ENCODE measurements around the gene AP3M1.
A peak's percentile ranks its signal among the peaks of the same experiment; 100 is the strongest.
"Not testable (repeated sequence)": the region's sequence is repeated elsewhere in the genome, so short reads cannot be mapped to it uniquely, and the experiment has no call there.

The AP3M1 gene

GRCh38 chr10:74156919-74157289, 6.3 kb upstream of the AP3M1 start:
- Histone ChIP-seq H3K4me3 (no peak overlapping the region), H3K27ac (no peak overlapping the region), H3K27me3 (no peaks in the 10 kb centered on the region), H3K36me3 (peaks cover 0 to 3% (median 0%) of the 10 kb centered on the region in 3 donors), H3K4me1 (peaks cover 0 to 23% (median 19%) of the 10 kb centered on the region in 4 donors), H3K9me3 (no peaks in the 10 kb centered on the region)
- intact Hi-C loops (cut with DNase I; ENCODE audit: low total_unique reads): no loop called here
- TF ChIP-seq CTCF (IDR thresholded peaks at IDR 0.05): no peak
- DNase-seq: no peak

GRCh38 chr10:74153676-74154075, 3.0 kb upstream of the AP3M1 start:
- TF ChIP-seq CTCF (IDR thresholded peaks at IDR 0.05): no peak
- Histone ChIP-seq H3K36me3 (no peaks in the 10 kb centered on the region), H3K4me1 (peaks cover 0 to 39% (median 32%) of the 10 kb centered on the region in 4 donors), H3K4me3 (no peak overlapping the region), H3K27ac (no peak overlapping the region), H3K27me3 (no peaks in the 10 kb centered on the region), H3K9me3 (no peaks in the 10 kb centered on the region)
- no peak for DNase-seq
- intact Hi-C loops (cut with DNase I; ENCODE audit: low total_unique reads): no loop called here

GRCh38 chr10:74153123-74153522, 2.5 kb upstream of the AP3M1 start:
- no peak for DNase-seq
- peaks cover 0 to 42% (median 32%) of the 10 kb centered on the region in 4 donors for H3K4me1 ChIP-seq
- H3K4me3 ChIP-seq: no peak overlapping the region
- no peaks in the 10 kb centered on the region for H3K9me3 ChIP-seq
- intact Hi-C loops (cut with DNase I; ENCODE audit: low total_unique reads): no loop called here
- no peaks in the 10 kb centered on the region for H3K27me3 ChIP-seq
- no peak overlapping the region for H3K27ac ChIP-seq
- no peaks in the 10 kb centered on the region for H3K36me3 ChIP-seq
- peak; percentile 32 to 47 for TF ChIP-seq CTCF (IDR thresholded peaks at IDR 0.05)

GRCh38 chr10:74151879-74152722, 1.5 kb upstream of the AP3M1 start:
- no peak for TF ChIP-seq CTCF (IDR thresholded peaks at IDR 0.05)
- Histone ChIP-seq H3K27me3 (no peaks in the 10 kb centered on the region), H3K4me1 (peaks cover 0 to 42% (median 32%) of the 10 kb centered on the region in 4 donors), H3K4me3 (peak overlapping the region; percentile 81 to 93), H3K27ac (peak overlapping the region; percentile 84 to 86), H3K9me3 (no peaks in the 10 kb centered on the region), H3K36me3 (peaks cover 0 to 4% (median under 1%) of the 10 kb centered on the region in 3 donors)
- intact Hi-C loops (cut with DNase I; ENCODE audit: low total_unique reads): no loop called here
- DNase-seq: no peak

- peak; percentile 100 for DNase-seq
- peak within 1 kb of the TSS; percentile 81 to 93 for H3K4me3 ChIP-seq
- H3K4me1 ChIP-seq: peaks cover 0 to 46% (median 32%) of the 10 kb centered on the region in 4 donors
- H3K36me3 ChIP-seq: peaks cover 0 to 10% (median 5%) of the 10 kb centered on the region in 3 donors
- intact Hi-C loops (cut with DNase I; ENCODE audit: low total_unique reads): no loop called here
- TF ChIP-seq CTCF (IDR thresholded peaks at IDR 0.05): peak in 1 of 2 experiments; percentile 18
- H3K27me3 ChIP-seq: no peaks in the 10 kb centered on the region
- H3K27ac ChIP-seq: peak within 1 kb of the TSS; percentile 84 to 86
- no peaks in the 10 kb centered on the region for H3K9me3 ChIP-seq
Measured at GRCh38 chr10:74150990-74151878, 606 bp upstream of the AP3M1 start, which contains the start of gene ADK. ADK (plus strand) TSS chr10:74151221; CDS start chr10:74151279, 58 bp downstream.

- Histone ChIP-seq H3K4me1 (peaks cover 0 to 47% (median 27%) of the 10 kb centered on the region in 4 donors), H3K36me3 (peaks cover 0 to 10% (median 5%) of the 10 kb centered on the region in 3 donors)
- intact Hi-C loops (cut with DNase I; ENCODE audit: low total_unique reads); H3K27ac ChIP-seq; H3K27me3 ChIP-seq; DNase-seq; H3K9me3 ChIP-seq; H3K4me3 ChIP-seq: not testable (repeated sequence)
Measured at GRCh38 chr10:74146980-74147379, 3.6 kb downstream of the AP3M1 start.
